ENCODE measurements around the gene FOLR3.

- TF ChIP-seq EP300 (IDR thresholded peaks at IDR 0.05; ENCODE audit: borderline replicate concordance), result no peak
- no peak for TF ChIP-seq TAF1 (IDR thresholded peaks at IDR 0.05; ENCODE audit: low read depth)
- TF ChIP-seq RAD21 (IDR thresholded peaks at IDR 0.05; ENCODE audit: low read depth), result no peak
- no peak for TF ChIP-seq YY1 (IDR thresholded peaks at IDR 0.05; ENCODE audit: low read depth)
- TF ChIP-seq TCF12 (IDR thresholded peaks at IDR 0.05; ENCODE audit: low read depth), result no peak
- no peak for TF ChIP-seq REST (IDR thresholded peaks at IDR 0.05; ENCODE audit: low read depth)
- no peak for TF ChIP-seq NFIC (IDR thresholded peaks at IDR 0.05)
- TF ChIP-seq FOXM1 (IDR thresholded peaks at IDR 0.05; ENCODE audit: borderline replicate concordance, low read depth), result no peak
Observed at GRCh38 chr11:72150882-72151281, 15.4 kb downstream of the FOLR3 start.

Measured in Ishikawa (cell line).